Astrocyte (in vitro differentiated cells and primary cell): ENCODE results near the gene CDHR2.

Experiments
- CTCF ChIP-seq: IDR thresholded peaks from 2 replicates; pipeline ENCODE4 v1.5.1; 2011; ENCODE audit warnings: low read depth, mild to moderate bottlenecking, inconsistent platforms, low read length, moderate library complexity; ENCODE audit not compliant: insufficient read depth
- EZH2 ChIP-seq: IDR thresholded peaks from 2 replicates; pipeline ENCODE4 v1.6.1; 2012; ENCODE audit warnings: mild to moderate bottlenecking, low read length, inconsistent platforms; ENCODE audit not compliant: insufficient read depth

- TF ChIP-seq CTCF, result no peak
- TF ChIP-seq EZH2, result no peak
Measured at GRCh38 chr5:176639981-176640380, 90.8 kb downstream of the CDHR2 start.
